Mesenteric fat pad (tissue), 1 donor: Measurements from ENCODE around the gene RD3L. TPM values are rescaled to one million over a fixed set of nuclear protein-coding genes. Genes with fewer than 3 reads are reported as not detected.
"Not testable (repeated sequence)": the region's sequence is repeated elsewhere in the genome, so short reads cannot be mapped to it uniquely, and the experiment has no call there.

ENCODE experiments used
- DNase-seq: peaks from one replicate; pipeline ENCODE4 v3.0.0-alpha.2; 2020; ENCODE audit warnings: low spot score
- total RNA-seq: library from RNA; stranded (reverse); fragmentation: NEBNext Ultra II Directional; extraction: Animal tissue kit (Norgen Biotek cat#: 25700); gene quantifications from one replicate; pipeline ENCODE4 v1.2.1, GENCODE V29; 2021
- donor health status: DM: yes; HTN: yes; CAD: no.

RD3L gene
- total RNA-seq, 1 donor from 2014 or later: not detected

DNA sequence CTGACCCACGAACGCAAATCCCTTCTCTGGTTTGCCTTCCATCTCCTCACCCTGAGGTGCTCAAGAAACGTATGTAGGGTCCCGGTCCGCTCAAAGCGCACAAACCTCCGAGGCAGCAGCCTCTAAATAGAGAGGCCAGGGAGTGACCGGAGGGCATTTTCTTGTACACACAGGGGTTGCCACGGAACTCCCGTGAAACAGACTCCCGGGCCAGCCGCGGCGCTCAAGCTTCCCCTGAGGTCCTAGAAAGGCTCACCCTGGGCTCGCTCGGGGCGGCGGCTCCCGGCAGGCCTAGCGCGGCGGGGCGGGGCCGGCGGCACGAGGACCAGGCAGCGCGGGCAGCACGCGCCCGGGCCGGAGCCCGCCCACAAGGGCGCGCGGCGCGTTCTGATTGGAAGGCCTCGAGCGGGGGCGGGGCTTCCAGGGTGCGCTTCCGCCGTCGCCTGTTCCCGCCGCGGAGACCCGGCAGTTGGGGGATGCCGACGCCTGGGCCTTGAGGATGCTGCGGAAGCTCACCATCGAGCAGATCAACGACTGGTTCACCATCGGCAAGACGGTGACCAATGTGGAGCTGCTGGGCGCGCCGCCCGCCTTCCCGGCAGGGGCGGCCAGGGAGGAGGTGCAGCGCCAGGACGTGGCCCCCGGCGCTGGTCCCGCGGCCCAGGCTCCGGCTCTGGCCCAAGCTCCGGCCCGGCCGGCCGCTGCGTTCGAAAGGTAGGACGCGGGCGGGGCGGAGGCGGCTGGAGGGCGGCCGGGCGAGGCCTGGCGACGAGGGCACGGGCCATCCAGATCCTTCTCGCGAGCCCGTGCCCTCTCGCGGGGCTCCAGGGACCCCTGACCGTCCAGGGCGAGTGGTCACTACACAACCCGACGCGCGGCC is 14.1 kb downstream of the RD3L start, which contains the start of gene TDRD9:
TSS of gene TDRD9 (plus strand) at position 446 of the 880 bp plus-strand sequence. CDS start at position 500, 54 bp downstream.
- no peak for DNase-seq

DNA sequence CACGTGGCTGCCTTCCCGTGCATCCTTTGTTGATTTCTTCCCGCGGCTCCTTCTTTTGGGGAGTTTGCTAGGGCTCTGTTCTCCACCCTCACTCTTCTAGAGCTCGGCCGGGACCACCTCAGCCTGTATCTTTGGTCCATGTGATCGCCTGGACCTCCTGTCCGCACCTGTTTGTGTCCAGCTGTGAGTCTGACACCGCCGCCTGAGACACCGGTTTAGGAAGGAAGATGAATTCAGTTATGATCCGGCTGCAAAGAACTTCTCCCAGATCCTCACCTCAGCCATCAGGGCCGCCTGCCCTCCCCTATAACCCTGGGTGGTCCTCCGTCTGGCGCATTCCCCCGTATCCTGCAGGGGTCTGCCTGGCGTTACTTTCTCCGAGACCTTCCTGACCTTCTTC is 14.8 kb downstream of the RD3L start:
- no peak for DNase-seq

DNA sequence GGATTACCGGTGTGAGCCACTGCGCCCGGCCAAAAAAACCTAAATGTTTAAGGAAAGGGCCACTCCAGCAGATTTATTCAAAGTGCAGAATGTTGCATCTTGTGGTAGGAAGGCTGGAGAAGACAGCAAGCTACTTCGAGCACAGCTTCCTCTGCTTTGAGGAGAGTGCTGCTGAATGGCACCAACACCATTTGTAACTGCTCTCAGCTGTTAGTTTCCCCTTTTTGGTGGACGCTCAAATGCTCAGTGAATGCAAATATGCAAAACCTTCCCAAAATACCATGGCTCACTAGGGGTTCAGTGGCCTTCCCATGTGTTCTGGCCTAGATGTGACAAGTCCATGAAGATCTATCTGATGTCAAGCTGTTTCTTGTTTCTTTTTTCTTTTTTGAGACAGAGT is 17.0 kb downstream of the RD3L start:
- DNase-seq: no peak

DNA sequence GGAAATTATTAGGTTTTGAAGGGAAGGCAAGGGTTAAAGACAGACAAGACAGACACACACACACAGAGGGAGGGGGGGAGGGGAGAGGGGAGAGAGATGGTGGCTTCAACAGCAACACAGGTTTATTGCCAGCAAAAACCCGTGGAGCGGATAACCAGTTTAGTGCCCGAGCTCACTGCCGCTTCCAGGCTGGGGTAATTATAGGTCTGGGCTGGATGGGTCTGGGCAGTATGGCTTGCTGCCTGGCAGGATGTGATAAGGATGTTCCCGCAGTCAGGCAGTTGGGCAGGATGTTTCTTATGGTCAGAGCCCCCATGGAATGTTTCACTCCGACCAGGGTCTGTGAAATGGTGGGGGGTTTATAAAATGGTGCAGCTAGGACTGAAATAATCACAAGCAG is 18.5 kb downstream of the RD3L start:
- no peak for DNase-seq

DNA sequence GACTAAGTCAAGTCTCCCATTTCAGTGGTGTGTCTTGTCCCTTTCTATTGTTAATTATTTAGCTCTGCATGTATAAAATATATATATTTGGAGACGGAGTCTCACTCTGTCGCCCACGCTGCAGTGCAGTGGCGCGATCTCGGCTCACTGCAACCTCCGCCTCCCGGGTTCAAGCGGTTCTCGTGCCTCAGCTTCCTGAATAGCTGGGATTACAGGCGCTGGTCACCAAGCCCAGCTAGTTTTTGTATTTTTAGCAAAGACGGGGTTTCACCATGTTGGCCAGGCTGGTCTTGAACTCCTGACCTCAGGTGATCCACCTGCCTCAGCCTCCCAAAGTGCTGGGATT is 20.5 kb downstream of the RD3L start:
- DNase-seq: not testable (repeated sequence)

DNA sequence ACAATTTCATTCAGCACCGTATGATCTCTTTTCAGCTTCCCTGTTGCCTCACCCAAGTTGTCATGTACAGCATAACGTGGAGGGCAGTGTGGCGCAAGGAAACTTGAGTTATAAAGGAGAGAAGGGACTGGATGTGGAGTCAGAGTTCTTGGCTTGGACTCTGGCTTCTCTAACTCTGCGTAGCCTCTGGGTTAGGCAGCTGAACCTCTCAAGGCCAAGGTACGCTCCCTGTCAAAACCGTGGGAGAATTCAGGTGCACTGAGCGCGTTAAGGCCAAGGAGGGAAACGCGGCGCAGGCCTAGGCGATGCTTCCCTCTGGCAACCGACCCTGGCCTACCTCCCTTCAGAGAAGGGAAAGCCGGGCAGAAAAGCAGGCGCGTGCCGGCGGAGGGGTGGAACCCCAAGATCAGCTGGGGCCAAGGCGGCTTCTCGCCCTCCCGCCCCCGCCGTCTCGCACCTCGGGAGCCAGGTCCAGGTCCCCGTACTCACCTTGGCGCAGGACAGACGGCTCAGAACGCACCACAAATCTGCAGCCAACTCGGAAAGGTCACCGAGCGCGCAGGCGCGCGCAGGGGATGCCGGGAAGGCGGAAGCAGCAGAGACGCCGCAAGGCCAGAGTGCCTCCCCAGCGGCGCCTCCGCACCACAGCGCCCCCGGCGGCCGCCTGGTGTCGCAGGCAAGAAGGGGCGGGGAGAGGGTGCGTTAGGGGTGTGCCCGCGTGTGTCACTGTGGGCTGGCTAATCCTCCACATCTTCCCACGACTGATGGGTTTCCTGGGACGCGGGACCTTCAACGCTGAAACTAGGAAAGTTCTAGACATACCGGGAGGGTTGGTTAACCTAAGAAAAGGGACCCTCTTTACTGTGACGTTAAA is 21.1 kb downstream of the RD3L start:
- peak; percentile 97 for DNase-seq

DNA sequence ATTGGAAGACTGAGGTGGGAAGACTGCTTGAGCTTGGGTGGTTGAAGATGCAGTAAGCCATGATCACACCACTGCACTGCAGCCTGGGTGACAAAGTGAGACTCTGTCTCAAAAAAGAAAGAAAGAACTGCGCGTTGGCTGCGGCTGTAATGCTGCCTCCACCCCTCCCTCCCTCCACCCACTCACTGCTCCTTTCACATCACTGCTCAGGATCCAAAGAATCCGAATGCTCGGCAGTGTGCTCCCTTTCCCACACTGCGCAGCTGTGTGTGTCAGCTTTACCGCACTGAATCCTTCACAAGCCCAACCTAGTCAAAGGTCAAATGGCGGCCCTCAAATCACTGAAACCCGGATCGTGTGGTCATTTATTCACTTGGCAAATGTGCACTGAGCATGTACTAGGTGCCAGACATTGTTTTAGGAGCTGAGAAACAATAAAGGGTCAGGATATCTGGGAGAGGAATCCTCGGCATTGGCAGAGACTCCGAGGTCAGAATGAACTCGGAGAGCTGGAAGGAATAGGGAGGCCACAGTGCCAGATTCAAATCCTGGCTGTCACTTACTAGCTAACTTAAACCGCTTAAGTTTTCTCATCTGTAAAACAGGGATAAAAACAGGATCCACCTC is 25.6 kb downstream of the RD3L start:
- no peak for DNase-seq

DNA sequence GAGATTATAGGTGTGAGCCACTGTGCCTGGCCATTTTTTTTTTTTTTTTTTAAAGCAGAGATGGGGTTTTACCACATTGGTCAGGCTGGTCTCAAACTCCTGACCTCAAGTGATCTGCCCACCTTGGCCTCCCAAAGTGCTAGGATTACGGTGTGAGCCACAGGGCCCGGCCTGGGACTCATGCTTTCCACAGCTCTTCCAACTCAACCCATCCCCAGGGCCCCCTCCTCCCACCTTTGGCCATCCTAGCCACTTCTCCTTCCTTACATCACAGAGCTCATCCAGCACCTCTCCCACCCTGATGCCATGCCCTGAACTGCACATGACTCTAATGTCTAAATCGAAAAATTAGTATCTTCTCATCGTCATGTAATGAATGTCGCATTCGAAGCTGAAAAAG is 26.7 kb downstream of the RD3L start:
- DNase-seq: no peak

DNA sequence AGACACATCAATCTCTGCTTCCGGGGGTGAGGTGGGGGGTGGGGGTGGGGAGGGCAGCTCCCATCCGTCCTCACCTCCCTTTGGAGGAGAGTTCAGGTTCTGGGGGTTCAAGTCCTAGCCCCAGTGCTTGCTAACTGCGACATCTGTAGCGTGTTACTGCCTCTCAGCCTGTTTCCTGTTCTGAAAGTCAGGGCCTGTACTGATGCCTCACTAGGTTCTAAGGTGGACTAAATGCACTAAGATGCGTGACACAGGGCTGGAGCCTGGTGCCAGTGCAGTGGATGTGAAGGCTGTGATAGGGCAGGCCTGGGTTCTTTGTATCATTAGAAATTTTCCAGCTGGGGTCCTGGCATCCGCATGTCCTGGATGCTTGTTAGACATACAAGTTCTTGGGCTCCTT is 31.3 kb downstream of the RD3L start:
- DNase-seq: no peak

DNA sequence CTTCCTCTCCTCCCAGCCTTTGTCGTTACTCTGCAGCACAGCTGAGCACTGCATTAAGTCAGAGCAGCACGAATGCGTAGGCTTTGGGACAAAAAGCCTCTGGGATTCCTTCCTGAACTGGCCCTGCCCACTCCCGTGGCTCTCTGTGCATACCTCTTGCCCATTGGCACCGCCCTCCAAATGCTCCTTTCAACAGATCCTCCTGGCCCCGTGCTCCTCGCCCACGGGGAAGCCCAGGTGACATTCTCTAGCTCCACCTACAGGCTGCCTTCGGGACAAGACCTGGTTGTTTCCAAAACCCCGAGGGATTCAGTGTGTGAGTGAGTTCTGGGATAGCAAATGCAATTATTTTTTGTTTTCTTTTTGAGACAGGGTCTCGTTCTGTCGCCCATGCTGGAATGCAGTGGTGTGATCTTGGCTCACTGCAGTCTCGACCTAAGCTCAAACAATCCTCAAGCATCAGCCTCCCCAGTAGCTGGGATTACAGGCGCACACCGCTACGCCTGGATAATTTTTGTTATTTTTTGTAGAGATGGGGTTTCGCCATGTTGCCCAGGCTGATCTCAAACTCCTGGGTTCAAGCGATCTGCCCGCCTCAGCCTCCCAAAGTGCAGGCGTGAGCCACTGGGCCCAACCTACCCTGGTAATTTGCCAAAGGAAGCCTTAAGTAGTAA is 31.9 kb downstream of the RD3L start:
- no peak for DNase-seq

DNA sequence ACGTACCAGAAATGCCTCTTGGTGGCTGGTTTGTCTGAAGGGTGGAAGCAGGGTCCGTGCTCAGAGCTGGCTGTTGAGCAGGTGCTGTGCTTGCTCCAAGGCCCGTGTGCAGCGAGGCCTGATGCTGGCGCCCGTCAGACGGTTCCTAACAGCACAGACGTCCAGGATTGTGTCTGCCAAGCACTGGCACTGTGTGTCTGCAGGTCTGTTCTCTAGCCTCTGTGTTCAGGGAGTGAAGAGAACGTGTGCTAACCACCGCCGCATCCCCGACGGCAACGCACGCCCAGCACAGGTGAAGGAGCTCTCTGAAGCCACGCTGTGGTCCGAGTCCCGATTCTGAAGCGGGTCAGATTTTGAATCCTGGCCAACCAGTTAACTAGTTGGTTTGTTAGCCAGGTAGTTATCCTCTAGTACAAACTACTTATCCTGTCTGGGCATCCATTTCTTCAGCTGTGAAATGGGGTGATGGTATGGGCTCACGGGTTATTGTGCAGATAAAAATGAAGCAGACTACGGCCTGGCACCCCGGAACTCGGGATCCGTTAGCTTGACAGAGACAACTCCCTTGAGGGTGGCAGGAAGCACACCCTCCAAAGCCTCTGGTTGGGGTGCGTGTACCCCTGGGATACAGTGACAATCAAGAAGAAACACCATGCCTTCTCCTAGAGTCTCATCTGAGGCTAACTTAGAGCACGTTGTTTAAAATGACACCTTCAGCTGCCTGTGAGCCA is 32.6 kb downstream of the RD3L start:
- no peak for DNase-seq

DNA sequence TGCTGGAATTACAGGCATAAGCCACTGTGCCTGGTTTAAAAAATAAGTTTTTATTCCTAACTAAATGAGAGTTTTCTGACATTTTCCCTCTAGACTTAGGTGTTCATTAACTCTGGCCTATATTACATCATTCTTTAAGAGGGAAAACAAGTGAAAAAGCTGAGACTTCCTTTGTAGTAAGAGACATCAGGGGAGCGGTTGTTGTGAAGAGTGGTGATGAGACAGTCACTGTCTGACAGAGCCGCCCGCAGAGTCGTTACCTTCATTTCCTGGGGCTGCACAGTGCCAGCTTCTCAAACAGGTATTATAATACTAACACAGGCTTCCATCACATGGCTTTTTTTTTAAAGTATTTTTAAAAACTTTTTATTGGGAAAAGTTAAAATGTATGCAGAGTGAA is 33.7 kb downstream of the RD3L start:
- no peak for DNase-seq

DNA sequence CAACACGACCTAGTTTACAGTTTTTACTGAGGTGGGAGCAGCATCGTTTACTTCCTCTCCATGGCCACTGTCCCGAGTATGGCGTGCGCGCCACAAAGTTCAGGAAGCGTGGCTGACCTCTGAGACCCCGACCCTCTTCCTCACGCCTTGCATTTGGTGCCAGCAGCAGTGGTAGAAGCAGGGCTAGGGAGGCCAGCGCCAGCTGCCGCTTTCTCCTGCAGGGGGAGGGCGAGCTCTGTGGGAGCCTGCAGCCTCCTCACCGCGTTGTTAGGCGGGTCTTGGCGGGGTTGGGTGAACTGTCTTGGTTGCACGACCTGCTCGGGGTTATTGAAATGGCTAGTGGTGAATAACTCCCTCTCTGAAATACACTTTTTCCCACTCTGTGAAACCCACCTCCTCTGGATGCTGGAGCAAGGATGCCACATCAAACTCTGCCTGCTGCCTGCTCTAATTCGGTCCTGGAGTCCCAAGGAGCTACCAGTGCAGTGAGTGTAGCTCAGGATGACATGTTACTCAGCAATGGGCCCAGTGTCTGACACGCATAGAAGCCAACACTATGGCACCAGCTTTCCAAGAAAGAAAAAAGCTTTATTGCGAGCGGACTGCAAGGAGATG is 36.4 kb downstream of the RD3L start:
- no peak for DNase-seq

DNA sequence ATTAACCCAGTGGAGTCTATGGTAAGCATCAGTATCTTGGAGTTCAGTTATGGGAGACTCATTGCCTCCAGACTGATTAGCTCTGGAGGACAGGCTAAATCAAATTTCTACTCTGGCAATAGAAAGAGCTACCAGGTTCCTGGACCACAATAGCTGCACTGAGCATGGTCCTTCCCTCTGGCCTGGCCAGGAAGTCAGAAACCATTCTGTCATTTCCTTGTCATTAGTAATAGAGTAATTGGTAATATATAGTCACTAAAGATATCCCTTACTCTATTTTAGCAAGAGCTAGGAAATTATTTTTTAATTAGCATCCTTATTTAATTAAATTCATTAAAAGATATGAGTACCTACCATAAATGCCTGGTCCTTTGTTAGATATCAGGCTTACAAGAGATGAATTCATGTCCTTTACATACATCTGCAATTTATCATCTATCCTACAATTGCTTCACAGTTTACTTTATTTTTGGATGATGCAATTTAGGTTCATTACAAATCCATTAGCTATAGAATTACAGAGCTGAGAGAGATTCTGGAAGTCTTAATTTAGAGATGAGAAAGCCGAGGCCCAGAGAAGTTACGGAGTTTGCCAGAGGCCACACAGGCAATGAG is 37.7 kb downstream of the RD3L start:
- no peak for DNase-seq

DNA sequence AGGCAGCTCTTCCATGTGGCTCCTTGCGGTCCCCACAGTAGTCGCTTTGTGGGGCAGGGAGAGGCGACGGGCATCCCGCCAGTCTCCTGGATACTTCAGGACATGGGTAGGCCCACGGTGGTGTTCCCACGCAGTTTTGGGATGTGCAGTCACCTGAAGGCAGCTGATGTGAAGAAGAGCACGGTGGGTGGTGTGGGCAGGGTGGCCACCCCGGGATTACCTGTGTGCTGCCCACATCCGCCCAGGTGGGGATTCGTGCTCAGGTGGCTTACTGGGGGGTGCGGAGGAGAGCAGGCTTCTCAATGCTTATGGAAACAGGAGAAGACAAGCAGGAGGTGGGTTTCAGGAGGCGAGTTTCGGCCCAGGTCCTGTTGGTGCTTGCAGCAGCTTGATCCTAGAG is 42.5 kb downstream of the RD3L start:
- no peak for DNase-seq

DNA sequence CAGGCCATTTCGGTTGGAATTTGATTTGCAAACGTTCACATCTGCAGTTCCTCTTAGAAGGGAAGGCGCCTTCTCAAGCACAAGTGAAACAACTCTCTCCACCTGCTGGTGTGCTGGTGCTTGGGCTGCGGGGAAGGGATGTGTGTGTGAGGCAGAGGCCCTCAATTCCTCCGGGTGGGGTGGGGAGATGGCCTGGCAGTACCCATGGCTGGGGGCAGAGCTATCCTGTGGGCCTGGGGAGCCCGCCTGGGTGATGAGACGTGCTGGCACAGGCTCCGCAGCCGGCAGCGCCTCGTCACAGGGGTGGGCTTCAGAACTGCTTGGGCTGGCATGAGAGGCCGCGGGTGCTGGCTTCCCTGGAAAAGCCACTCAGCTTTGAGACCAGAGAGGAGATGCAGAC is 43.0 kb downstream of the RD3L start:
- DNase-seq: no peak

DNA sequence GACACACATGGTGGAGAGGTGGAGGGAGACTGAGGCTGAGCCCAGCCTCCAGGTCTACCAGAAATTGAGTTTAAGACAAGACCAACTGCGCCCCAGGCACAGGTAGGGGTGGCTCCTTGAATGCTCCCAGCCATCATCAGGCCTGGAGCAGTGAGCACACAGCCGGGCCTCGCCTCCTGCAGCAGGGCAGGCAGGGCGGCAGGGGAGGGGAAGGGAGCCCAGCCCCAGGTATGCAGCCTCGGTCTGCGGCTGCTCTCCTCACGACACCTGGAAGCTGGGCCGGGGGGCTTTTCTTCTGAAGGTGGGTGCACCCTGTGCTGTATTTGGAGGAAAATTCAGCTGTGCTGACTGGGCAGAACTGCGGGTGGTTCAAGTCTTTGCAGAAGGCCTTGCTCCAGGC is 43.6 kb downstream of the RD3L start:
- no peak for DNase-seq

DNA sequence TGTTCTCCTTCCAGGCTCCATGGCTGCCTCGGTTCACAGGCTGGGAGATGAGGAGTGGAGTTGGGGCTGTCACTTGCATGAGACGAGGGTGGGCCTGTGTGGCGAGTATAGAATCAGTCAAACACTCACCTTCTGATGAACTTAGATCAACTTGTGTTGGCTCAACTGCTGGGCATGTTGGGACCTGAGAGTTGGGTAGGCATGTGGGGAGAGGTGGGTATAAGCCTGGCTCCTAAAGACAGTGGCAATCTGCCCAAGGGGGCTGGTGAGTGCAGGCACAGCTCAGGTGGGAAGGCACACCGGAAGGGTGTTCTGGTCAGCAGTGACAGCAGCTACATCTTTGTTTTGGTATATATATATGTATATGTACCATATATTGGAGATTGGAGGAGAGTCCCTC is 44.1 kb downstream of the RD3L start:
- no peak for DNase-seq

DNA sequence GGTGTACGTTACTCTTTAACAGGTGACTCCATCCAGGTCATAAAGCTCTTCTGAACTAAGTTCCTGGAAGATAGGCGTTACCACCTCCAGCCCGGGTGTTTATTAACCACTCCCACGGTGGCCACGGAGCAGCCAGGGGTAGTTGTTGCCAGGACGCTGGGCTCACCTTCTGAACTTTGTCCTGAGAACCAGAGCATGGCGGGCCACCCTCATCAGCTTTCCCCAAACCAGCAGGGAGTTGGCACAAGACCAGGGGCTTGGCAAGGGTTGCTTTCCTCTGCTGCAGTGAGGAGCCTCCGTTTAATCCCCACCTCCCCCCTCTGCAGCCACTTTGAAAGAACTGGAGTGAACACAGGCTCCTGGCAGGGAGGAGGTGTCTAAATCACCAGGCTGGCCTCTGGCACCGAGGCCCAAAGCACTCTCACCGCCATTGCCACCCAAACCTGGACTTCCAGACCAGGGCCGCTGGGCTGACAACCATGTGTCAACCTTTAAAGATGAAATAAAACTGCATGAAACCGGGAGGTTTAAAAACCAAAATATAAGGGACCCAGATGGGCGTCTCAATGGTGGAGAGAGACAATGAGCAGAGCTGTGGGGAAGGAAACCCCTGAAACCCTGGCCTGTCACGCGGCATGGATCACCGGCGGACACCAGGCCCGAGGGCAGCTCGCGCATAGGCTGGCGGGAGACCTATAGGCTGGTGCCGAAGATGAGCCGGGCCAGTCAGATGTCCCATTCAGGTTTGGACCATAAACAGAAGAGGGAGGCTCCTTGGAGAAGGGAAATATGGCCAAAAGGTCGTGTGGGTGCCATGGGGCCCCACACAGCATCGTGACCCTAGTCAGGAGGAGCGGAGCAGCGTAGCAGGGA is 45.0 kb downstream of the RD3L start:
- no peak for DNase-seq
